Stimulated activated naive CD4-positive, alpha-beta T cell treated with Interleukin-2 at 50 U/mL for 16 hours (primary cell): Measurements from ENCODE around the gene SAAL1.

Source experiments
- DNase-seq: peaks from one replicate; lab custom pipeline; 2025; lab: John Stamatoyannopoulos, UW

Gene SAAL1

DNA sequence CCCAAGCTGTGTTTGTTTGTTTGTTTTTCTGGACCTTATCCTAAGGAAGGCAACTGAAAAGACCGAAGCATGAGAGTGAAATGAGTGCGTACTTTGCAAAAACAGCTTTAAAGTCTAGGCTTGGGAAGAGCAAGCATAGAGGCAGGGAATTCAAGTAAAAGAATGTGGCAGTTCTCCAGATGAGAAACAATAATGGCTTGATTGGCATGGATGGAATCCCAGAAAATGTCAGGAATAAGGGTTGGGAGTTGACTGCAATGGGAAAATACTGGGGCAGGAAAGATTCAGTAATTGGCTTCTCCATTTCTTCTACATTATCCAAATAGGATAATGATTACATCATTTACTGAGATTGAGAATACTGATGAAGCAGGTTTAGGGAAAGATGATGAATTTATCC, 17.5 kb downstream of the SAAL1 start:
- DNase-seq = no peak

DNA sequence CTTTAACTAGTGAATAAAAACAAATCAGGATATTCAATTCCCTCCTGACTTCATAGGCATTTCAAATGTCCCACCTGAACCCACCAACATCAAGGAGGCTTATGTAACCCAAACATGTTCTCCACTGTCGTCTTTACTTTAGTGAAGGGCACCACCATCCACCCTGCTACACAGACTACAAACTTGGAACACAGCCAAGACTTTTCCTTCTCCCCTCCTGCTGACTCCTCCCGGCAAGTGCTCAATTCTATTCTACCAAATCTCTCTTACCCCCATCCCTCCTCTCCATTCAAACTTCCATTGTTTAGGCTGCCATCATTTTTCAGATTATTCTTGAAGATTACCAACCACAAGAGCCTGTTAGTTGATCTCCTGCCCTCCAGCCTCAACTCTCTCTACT, 24.3 kb downstream of the SAAL1 start:
- no peak for DNase-seq

GRCh38 chr11:18080451-18080850, 25.4 kb downstream of the SAAL1 start:
- DNase-seq = no peak

GRCh38 chr11:18078909-18079308, 27.0 kb downstream of the SAAL1 start:
- no peak for DNase-seq

GRCh38 chr11:18075444-18075843, 30.4 kb downstream of the SAAL1 start:
- DNase-seq = no peak

DNA sequence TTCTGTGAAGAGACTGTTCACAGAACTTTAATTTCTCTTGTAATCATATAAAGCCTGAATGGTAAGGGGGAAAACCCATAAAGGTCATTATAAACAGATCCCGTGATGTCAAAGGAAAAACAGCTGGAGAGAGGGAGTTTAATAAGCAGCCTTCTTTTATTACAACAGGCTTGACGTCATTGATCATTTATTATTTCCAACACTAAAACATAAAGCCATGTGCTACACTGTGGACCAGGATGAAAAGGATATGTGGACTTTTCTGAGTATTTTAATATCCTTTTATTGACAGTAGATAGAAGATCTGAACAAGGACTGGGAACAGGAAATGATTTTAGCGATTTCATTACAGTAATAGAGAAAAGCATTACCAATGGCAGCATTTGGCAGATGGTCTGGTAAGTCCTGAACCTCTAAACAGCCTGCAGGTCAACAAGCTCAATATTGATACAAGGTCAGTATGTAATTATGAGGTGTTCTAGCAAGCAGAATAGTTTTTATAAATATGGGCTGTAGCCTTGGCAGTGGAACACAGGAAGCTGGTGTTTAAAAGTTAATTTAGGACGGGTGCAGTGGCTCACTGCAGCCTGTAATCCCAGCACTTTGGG, 34.7 kb downstream of the SAAL1 start:
- DNase-seq = no peak

DNA sequence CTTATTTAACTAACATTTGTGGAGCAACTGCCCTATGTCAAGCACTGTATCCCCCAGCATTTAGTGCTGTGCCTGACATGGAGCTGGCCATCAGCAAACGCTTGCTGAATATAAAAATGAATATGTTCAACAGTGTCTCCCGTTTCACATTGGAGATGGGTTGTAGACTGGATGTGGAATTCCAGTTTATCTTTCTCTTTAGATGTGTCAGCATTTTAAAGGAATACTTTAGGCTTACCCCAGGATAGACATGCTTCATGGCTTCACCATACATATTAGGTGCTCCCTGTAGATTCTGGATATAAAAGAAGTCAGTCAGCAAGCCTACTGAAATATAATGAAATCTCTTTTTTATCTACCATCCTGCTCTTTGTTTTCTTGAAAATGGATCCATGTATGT, 38.5 kb downstream of the SAAL1 start:
- DNase-seq = no peak

- no peak for DNase-seq
These were observed 39.3 kb downstream of the SAAL1 start for GRCh38 chr11:18066626-18067025.

DNA sequence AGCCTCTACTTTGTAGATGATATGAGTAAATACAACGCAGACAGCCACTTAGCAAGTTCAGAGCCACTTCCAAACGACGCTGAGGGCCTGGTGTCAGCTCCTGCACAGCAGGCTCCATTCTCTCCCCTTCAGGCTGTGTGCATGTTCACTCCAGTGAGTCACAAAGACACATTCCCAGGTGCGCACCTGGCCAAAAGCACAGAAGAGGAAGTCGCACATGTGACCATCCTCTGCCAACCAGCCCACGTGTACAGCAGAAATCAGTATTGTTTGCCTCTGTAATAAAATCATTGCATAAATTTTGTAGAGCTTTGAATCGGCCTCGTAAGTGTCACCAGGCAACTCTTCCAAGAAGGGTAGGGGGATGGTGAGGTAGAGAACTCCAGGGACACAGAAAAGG, 40.3 kb downstream of the SAAL1 start:
- no peak for DNase-seq

GRCh38 chr11:18064450-18065054, 41.3 kb downstream of the SAAL1 start:
- no peak for DNase-seq

DNA sequence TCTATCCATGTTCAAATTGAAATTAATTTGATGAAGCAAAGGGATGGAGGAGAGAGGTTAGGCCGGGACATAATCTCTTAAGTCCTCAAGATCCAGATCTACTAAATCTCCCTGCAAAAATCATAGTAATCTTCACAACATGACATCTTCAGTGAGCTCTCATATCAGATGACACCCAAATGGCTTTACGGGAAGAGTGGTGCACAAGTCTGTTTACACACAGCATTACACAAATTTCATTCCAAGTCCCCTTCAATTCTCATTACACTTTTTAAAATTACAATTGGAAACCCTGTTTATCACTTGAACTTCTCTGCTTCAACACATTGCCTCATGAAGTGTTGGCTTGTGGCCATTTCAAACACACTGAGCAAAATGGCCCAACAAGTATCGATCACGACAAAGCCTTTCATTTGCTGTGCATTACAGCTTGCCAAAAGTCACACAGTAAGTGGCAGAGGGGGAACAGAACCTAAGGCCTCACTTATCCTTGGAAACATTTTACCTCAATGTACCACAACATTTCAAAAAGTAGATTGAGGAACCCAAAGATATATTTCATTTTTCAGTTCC, 41.9 kb downstream of the SAAL1 start:
- no peak for DNase-seq

DNA sequence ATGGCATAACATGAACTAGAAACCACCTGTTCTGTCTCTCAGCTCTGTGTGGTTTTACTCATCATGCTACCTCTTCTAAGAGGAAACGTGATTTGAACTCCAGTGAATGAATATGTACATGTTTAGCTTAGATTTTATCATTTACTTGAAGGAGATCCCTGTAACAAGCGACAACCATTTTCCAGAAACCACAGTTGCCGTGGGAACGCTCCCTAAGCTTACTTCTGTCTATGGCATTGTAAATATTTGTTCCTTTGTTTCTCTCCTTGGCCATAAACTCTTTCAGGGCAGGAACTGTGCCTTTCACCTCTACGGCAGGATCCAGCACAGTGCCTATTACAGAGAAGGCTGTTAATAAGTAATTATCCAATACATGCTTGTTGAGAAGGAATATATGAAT, 42.8 kb downstream of the SAAL1 start:
- DNase-seq = no peak

DNA sequence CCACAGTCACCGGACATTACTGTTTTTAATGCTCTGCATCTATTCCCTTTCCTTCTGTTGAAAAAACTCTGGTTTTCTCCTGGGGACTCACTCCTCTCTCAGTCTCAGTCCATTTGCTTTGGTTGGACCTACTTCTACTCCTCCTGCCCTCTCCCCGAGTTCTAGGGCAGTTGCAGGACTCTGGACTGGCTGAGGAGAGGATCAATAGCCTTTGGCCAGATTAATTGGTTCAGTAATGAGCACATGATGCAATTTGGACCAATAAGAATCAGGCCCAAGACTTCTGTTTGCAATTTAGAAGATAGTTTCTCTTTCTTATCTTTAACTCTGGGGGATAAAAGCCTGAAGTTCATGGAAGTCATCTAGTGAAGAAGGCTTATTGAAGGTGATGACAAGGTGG, 44.5 kb downstream of the SAAL1 start:
- DNase-seq = no peak

DNA sequence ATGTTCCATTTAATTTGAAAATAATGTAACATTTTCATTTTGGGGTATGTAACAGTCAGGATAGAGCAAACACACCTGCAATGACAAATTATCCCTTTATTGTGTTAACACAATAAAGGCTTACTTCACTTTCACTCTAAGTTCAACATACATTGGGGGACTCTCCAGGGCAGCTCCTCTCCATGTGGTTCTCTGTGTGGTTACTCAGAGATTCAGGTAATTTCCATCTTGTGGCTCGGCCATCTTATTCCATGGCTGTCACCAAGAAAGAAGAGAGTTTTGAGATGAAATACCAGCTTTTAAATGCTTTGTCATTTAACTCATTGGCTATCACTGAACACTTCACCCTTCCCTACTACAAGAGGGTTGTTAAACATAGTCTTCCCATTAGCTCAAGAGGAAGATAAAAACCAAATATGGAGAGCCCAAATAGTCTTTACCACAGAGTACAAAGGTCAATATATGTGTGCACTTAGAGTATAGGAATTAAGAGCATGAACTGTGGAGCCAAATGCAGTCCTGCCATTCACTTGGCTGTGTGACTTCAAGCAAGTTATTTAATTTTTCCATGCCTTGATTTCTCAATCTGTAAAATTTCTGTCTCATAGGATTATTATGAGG, 49.2 kb downstream of the SAAL1 start:
- DNase-seq = no peak

DNA sequence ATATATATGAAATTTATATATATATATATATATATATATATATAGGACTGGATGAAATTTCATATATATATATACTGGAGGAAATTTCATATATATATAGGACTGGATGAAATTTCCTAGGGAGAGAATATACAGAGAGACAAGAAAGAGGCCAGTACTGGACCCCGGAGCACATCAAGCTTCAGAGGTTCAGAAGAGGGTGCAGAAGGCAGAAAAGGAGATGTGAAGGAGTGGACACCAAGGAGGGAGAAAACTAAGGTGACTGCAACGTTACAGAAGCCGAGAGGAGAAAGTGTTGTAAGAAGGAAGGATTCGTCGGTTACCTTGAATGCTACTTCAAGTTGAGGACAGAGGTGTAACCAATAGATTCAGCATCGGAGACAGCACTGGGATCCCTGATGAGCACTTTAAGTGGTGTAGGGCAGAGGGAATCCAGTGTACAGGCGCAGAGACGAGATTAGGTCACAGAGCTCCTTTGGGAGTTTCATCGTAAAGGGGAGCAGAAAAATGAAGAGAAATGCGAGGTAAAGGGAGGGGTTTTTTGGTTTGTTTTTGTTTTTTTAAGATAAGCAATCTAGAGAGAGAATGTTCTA, 51.3 kb downstream of the SAAL1 start:
- no peak for DNase-seq

GRCh38 chr11:18050848-18051247, 55.0 kb downstream of the SAAL1 start:
- no peak for DNase-seq

- DNase-seq = no peak
These were observed 59.6 kb downstream of the SAAL1 start, which contains the start of gene TPH1 for GRCh38 chr11:18046116-18046777. Gene TPH1, minus strand, starts transcription at chr11:18046269. Its CDS starts 5,507 bp downstream, at chr11:18040762.

- no peak for DNase-seq
These were observed 69.4 kb downstream of the SAAL1 start for GRCh38 chr11:18036456-18036855.
